GM23338 (cell line): ENCODE measurements around the gene SVIP. TPM values are rescaled to one million over a fixed set of nuclear protein-coding genes. Genes with fewer than 3 reads are reported as not detected.

ENCODE experiments used
- ATAC-seq: fragments of 200-7000 bp; cut with Tn5 transposase; 3 replicates; pipeline ENCODE4 v1.9.1; 2020
- DNase-seq: peaks from one replicate; pipeline ENCODE4 v3.0.0-alpha.2; 2015; ENCODE audit warnings: low spot score
- H2AFZ ChIP-seq: fragments of 200-600 bp; sonication (generic); 2 replicates; pipeline ENCODE4 v1.8.0; 2016; ENCODE audit warnings: antibody characterized with exemption, mild to moderate bottlenecking, moderate library complexity
- H3F3A ChIP-seq: fragments of 200-600 bp; sonication (generic); replicated peaks from 2 replicates; pipeline ENCODE4 v1.8.0; 2017; ENCODE audit warnings: antibody characterized with exemption, mixed run types, low read depth
- H3K27ac ChIP-seq: fragments of 200-600 bp; sonication (generic); 2 replicates; pipeline ENCODE4 v1.6.1; 2016; ENCODE audit warnings: low read depth
- H3K27me3 ChIP-seq: fragments of 200-600 bp; sonication (generic); 2 replicates; pipeline ENCODE4 v1.8.0; 2016; ENCODE audit warnings: mild to moderate bottlenecking, mixed run types, moderate library complexity; ENCODE audit not compliant: insufficient read depth
- H3K36me3 ChIP-seq: fragments of 200-600 bp; sonication (generic); 2 replicates; pipeline ENCODE4 v1.8.0; 2016; ENCODE audit warnings: mild to moderate bottlenecking; ENCODE audit not compliant: insufficient read depth
- H3K4me1 ChIP-seq: fragments of 200-600 bp; sonication (generic); 2 replicates; pipeline ENCODE4 v1.8.0; 2016; ENCODE audit warnings: mild to moderate bottlenecking, moderate library complexity; ENCODE audit not compliant: insufficient read depth
- H3K4me2 ChIP-seq: fragments of 200-600 bp; sonication (generic); 2 replicates; pipeline ENCODE4 v1.7.1; 2017; ENCODE audit warnings: mixed run types
- H3K4me3 ChIP-seq: fragments of 200-600 bp; sonication (generic); 2 replicates; pipeline ENCODE4 v1.6.1; 2016; ENCODE audit warnings: mixed run types
- H3K79me2 ChIP-seq: fragments of 200-600 bp; sonication (generic); replicated peaks from 2 replicates; pipeline ENCODE4 v1.8.0; 2017; ENCODE audit warnings: mild to moderate bottlenecking; ENCODE audit not compliant: insufficient read depth
- H3K9me2 ChIP-seq: fragments of 200-600 bp; sonication (generic); 2 replicates; pipeline ENCODE4 v1.8.0; 2017; ENCODE audit not compliant: insufficient read depth
- H4K20me1 ChIP-seq: fragments of 200-600 bp; sonication (generic); replicated peaks from 2 replicates; pipeline ENCODE4 v1.8.0; 2017; ENCODE audit warnings: mild to moderate bottlenecking; ENCODE audit not compliant: insufficient read depth
- H3K27ac Mint-ChIP-seq: 2 replicates; pipeline ENCODE4 v1.8.0; 2020; ENCODE audit warnings: inconsistent platforms, mild to moderate bottlenecking, moderate library complexity, mixed read lengths
- H3K27me3 Mint-ChIP-seq: 3 replicates; pipeline ENCODE4 v1.8.0; 2022; ENCODE audit warnings: low read depth, mild to moderate bottlenecking, moderate library complexity, mixed read lengths, inconsistent platforms; ENCODE audit not compliant: insufficient read depth, poor library complexity
- H3K36me3 Mint-ChIP-seq: 3 replicates; pipeline ENCODE4 v1.8.0; 2021; ENCODE audit warnings: low read depth, mild to moderate bottlenecking, inconsistent platforms, moderate library complexity, mixed read lengths
- H3K4me1 Mint-ChIP-seq: 3 replicates; pipeline ENCODE4 v1.8.0; 2020; ENCODE audit warnings: mild to moderate bottlenecking, inconsistent platforms, mixed read lengths
- H3K4me3 Mint-ChIP-seq: 3 replicates; pipeline ENCODE4 v1.8.0; 2021; ENCODE audit warnings: moderate library complexity, mild to moderate bottlenecking, inconsistent platforms, mixed read lengths
- H3K9me3 Mint-ChIP-seq: 3 replicates; pipeline ENCODE4 v1.8.0; 2020; ENCODE audit warnings: moderate library complexity, mild to moderate bottlenecking, inconsistent platforms, mixed read lengths
- CREB1 ChIP-seq: fragments of 250-450 bp; sonication (Bioruptor Pico); IDR thresholded peaks from 2 replicates; pipeline ENCODE4 v1.5.0; 2020; ENCODE audit warnings: low read depth, mild to moderate bottlenecking, moderate library complexity
- ETS1 ChIP-seq: IDR thresholded peaks from 2 replicates; pipeline ENCODE4 v1.6.1; 2016; ENCODE audit warnings: antibody characterized with exemption
- EZH2 ChIP-seq: fragments of 200-600 bp; sonication (generic); IDR thresholded peaks from one replicate; pipeline ENCODE4 v1.8.0; 2017; ENCODE audit warnings: antibody characterized with exemption, mild to moderate bottlenecking, low read depth; ENCODE audit not compliant: unreplicated experiment
- EZH2phosphoT487 ChIP-seq: fragments of 200-600 bp; sonication (generic); IDR thresholded peaks from one replicate; pipeline ENCODE4 v1.8.1; 2018; ENCODE audit warnings: antibody characterized with exemption; ENCODE audit not compliant: unreplicated experiment
- JUNB ChIP-seq: IDR thresholded peaks from one replicate; pipeline ENCODE4 v1.6.1; 2016; ENCODE audit warnings: antibody characterized with exemption; ENCODE audit not compliant: unreplicated experiment
- NANOG ChIP-seq: IDR thresholded peaks from 2 replicates; pipeline ENCODE4 v1.6.1; 2016; ENCODE audit warnings: antibody characterized with exemption, borderline replicate concordance
- POLR2AphosphoS5 ChIP-seq: IDR thresholded peaks from 2 replicates; pipeline ENCODE4 v1.6.1; 2016; ENCODE audit warnings: antibody characterized with exemption, low read depth
- STAT1 ChIP-seq: IDR thresholded peaks from one replicate; pipeline ENCODE4 v1.6.1; 2016; ENCODE audit warnings: antibody characterized with exemption; ENCODE audit not compliant: unreplicated experiment
- ZNF114 ChIP-seq: fragments of 250-450 bp; sonication (Bioruptor Pico); IDR thresholded peaks from 2 replicates; pipeline ENCODE4 v1.5.0; 2020; ENCODE audit warnings: mild to moderate bottlenecking, moderate library complexity
- ZNF331 ChIP-seq: fragments of 250-450 bp; sonication (Bioruptor Pico); IDR thresholded peaks from 2 replicates; pipeline ENCODE4 v1.5.0; 2020; ENCODE audit warnings: low read depth, mild to moderate bottlenecking, moderate library complexity
- polyA plus RNA-seq: library from polyadenylated mRNA; unstranded; fragments of >200 nt; fragmentation: Nextera tagmentation; extraction: Ambion mirVana; gene quantifications from 2 replicates; pipeline ENCODE4 v1.2.1, GENCODE V29; 2016
- total RNA-seq: library from RNA; depleted of rRNA; stranded (reverse); fragments of >200 nt; shearing (Covaris generic); gene quantifications from 2 replicates; pipeline ENCODE4 v1.2.3, GENCODE V29; 2014
- TF ChIP-seq, protein P1 (sequence below): fragments of 250-450 bp; sonication (Bioruptor Pico); IDR thresholded peaks from 2 replicates; pipeline ENCODE4 v1.5.0; 2020; ENCODE audit warnings: mild to moderate bottlenecking, moderate library complexity
- TF ChIP-seq, protein P2 (sequence below), 2 experiments: fragments of 200-600 bp in 1 of 2; sonication (generic) in 1 of 2; conservative IDR thresholded peaks; 2 replicates each; pipeline versions ENCODE4 v1.5.1 to v1.6.1; 2016 to 2017; ENCODE audit warnings: antibody characterized with exemption in 2 of 2, low read depth in 2 of 2, mild to moderate bottlenecking in 2 of 2, moderate library complexity in 1 of 2
- TF ChIP-seq, protein P3 (sequence below): IDR thresholded peaks from one replicate; pipeline ENCODE4 v1.6.1; 2018; ENCODE audit warnings: antibody characterized with exemption; ENCODE audit not compliant: unreplicated experiment

SVIP gene
- total and polyA plus RNA-seq, 2 experiments from 2014 or later, result 4.1 to 13.5 TPM

DNA sequence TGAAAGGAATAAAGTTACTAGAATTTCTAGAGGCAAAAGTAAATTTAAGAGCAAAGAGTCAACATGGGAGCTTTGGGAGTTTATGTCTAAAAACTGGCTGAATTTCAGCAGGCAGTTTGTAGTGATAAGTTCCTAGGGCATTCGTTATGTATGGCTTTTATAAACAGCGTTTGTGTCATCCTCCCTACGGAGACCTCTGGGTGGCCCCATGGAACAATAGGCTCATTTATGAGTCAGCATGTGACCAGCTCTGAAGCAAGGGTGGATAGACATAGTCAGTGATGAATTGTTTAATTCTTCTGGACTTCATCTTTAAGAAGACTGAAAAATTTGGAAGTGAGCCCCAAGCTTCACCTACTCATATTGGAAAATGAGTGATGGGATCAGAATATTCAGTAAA is 37.1 kb downstream of the SVIP start:
- Mint-ChIP-seq H3K4me3 (no peak overlapping the region), H3K9me3 (no peaks in the 10 kb centered on the region), H3K4me1 (peaks cover 12% of the 10 kb centered on the region), H3K27me3 (no peaks in the 10 kb centered on the region), H3K36me3 (no peaks in the 10 kb centered on the region), H3K27ac (peak overlapping the region; percentile 68)
- ATAC-seq (no peak), DNase-seq (no peak)
- Histone ChIP-seq H3K9me2 (no peaks in the 10 kb centered on the region), H3K4me3 (no peak overlapping the region), H4K20me1 (no peaks in the 10 kb centered on the region), H3K27ac (no peak overlapping the region), H3K79me2 (no peaks in the 10 kb centered on the region), H2AFZ (peak overlapping the region; percentile 38; the same call in 1 of the 2 replicates), H3F3A (no peaks in the 10 kb centered on the region), H3K27me3 (no peaks in the 10 kb centered on the region), H3K4me2 (no peak overlapping the region), H3K4me1 (no peaks in the 10 kb centered on the region), H3K36me3 (no peaks in the 10 kb centered on the region)
- TF ChIP-seq STAT1 (no peak), EZH2 (no peak), ETS1 (no peak), EZH2phosphoT487 (no peak), JUNB (no peak), POLR2AphosphoS5 (no peak), CREB1 (CRISPR knock-in tag) (no peak), ZNF331 (CRISPR knock-in tag) (no peak), NANOG (no peak), ZNF114 (no peak)
- TF ChIP-seq, protein P1, sequence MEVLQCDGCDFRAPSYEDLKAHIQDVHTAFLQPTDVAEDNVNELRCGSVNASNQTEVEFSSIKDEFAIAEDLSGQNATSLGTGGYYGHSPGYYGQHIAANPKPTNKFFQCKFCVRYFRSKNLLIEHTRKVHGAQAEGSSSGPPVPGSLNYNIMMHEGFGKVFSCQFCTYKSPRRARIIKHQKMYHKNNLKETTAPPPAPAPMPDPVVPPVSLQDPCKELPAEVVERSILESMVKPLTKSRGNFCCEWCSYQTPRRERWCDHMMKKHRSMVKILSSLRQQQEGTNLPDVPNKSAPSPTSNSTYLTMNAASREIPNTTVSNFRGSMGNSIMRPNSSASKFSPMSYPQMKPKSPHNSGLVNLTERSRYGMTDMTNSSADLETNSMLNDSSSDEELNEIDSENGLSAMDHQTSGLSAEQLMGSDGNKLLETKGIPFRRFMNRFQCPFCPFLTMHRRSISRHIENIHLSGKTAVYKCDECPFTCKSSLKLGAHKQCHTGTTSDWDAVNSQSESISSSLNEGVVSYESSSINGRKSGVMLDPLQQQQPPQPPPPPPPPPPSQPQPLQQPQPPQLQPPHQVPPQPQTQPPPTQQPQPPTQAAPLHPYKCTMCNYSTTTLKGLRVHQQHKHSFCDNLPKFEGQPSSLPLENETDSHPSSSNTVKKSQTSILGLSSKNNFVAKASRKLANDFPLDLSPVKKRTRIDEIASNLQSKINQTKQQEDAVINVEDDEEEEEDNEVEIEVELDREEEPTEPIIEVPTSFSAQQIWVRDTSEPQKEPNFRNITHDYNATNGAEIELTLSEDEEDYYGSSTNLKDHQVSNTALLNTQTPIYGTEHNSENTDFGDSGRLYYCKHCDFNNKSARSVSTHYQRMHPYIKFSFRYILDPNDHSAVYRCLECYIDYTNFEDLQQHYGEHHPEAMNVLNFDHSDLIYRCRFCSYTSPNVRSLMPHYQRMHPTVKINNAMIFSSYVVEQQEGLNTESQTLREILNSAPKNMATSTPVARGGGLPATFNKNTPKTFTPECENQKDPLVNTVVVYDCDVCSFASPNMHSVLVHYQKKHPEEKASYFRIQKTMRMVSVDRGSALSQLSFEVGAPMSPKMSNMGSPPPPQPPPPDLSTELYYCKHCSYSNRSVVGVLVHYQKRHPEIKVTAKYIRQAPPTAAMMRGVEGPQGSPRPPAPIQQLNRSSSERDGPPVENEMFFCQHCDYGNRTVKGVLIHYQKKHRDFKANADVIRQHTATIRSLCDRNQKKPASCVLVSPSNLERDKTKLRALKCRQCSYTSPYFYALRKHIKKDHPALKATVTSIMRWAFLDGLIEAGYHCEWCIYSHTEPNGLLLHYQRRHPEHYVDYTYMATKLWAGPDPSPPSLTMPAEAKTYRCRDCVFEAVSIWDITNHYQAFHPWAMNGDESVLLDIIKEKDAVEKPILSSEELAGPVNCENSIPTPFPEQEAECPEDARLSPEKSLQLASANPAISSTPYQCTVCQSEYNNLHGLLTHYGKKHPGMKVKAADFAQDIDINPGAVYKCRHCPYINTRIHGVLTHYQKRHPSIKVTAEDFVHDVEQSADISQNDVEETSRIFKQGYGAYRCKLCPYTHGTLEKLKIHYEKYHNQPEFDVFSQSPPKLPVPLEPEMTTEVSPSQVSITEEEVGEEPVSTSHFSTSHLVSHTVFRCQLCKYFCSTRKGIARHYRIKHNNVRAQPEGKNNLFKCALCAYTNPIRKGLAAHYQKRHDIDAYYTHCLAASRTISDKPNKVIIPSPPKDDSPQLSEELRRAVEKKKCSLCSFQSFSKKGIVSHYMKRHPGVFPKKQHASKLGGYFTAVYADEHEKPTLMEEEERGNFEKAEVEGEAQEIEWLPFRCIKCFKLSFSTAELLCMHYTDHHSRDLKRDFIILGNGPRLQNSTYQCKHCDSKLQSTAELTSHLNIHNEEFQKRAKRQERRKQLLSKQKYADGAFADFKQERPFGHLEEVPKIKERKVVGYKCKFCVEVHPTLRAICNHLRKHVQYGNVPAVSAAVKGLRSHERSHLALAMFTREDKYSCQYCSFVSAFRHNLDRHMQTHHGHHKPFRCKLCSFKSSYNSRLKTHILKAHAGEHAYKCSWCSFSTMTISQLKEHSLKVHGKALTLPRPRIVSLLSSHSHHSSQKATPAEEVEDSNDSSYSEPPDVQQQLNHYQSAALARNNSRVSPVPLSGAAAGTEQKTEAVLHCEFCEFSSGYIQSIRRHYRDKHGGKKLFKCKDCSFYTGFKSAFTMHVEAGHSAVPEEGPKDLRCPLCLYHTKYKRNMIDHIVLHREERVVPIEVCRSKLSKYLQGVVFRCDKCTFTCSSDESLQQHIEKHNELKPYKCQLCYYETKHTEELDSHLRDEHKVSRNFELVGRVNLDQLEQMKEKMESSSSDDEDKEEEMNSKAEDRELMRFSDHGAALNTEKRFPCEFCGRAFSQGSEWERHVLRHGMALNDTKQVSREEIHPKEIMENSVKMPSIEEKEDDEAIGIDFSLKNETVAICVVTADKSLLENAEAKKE (CRISPR knock-in tag), result no peak
- TF ChIP-seq, protein P2, sequence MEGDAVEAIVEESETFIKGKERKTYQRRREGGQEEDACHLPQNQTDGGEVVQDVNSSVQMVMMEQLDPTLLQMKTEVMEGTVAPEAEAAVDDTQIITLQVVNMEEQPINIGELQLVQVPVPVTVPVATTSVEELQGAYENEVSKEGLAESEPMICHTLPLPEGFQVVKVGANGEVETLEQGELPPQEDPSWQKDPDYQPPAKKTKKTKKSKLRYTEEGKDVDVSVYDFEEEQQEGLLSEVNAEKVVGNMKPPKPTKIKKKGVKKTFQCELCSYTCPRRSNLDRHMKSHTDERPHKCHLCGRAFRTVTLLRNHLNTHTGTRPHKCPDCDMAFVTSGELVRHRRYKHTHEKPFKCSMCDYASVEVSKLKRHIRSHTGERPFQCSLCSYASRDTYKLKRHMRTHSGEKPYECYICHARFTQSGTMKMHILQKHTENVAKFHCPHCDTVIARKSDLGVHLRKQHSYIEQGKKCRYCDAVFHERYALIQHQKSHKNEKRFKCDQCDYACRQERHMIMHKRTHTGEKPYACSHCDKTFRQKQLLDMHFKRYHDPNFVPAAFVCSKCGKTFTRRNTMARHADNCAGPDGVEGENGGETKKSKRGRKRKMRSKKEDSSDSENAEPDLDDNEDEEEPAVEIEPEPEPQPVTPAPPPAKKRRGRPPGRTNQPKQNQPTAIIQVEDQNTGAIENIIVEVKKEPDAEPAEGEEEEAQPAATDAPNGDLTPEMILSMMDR (conservative IDR thresholded peaks at IDR 0.05; ENCODE audit: low read depth in 2 of 2), result no peak
- TF ChIP-seq, protein P3, sequence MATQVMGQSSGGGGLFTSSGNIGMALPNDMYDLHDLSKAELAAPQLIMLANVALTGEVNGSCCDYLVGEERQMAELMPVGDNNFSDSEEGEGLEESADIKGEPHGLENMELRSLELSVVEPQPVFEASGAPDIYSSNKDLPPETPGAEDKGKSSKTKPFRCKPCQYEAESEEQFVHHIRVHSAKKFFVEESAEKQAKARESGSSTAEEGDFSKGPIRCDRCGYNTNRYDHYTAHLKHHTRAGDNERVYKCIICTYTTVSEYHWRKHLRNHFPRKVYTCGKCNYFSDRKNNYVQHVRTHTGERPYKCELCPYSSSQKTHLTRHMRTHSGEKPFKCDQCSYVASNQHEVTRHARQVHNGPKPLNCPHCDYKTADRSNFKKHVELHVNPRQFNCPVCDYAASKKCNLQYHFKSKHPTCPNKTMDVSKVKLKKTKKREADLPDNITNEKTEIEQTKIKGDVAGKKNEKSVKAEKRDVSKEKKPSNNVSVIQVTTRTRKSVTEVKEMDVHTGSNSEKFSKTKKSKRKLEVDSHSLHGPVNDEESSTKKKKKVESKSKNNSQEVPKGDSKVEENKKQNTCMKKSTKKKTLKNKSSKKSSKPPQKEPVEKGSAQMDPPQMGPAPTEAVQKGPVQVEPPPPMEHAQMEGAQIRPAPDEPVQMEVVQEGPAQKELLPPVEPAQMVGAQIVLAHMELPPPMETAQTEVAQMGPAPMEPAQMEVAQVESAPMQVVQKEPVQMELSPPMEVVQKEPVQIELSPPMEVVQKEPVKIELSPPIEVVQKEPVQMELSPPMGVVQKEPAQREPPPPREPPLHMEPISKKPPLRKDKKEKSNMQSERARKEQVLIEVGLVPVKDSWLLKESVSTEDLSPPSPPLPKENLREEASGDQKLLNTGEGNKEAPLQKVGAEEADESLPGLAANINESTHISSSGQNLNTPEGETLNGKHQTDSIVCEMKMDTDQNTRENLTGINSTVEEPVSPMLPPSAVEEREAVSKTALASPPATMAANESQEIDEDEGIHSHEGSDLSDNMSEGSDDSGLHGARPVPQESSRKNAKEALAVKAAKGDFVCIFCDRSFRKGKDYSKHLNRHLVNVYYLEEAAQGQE, result no peak
